DND-41 (cell line): Measurements from ENCODE around the gene CRK.

Experiments used
- ATAC-seq: fragments of 200-7000 bp; cut with Tn5 transposase; 3 replicates; pipeline ENCODE4 v1.9.1; 2021; ENCODE audit warnings: low read depth; ENCODE audit not compliant: insufficient read depth
- DNase-seq: peaks from one replicate; pipeline ENCODE4 v3.0.0-alpha.2; 2020
- H2AFZ ChIP-seq: 2 replicates; pipeline ENCODE4 v1.6.0; 2012; ENCODE audit warnings: low read depth, low read length
- H3K27ac ChIP-seq: 2 replicates; pipeline ENCODE4 v1.5.1; 2012; ENCODE audit warnings: low read length, inconsistent platforms
- H3K27me3 ChIP-seq: fragments of 200-600 bp; sonication (generic); 2 replicates; pipeline ENCODE4 v1.6.0; 2012; ENCODE audit warnings: low read length, mild to moderate bottlenecking, inconsistent platforms; ENCODE audit not compliant: insufficient read depth, poor library complexity
- H3K36me3 ChIP-seq: 2 replicates; pipeline ENCODE4 v1.5.1; 2012; ENCODE audit warnings: low read length, inconsistent platforms; ENCODE audit not compliant: insufficient read depth
- H3K4me1 ChIP-seq: 2 replicates; pipeline ENCODE4 v1.5.1; 2012; ENCODE audit warnings: mild to moderate bottlenecking, low read length; ENCODE audit not compliant: insufficient read depth
- H3K4me2 ChIP-seq: 2 replicates; pipeline ENCODE4 v1.6.0; 2012; ENCODE audit warnings: mild to moderate bottlenecking, moderate library complexity, low read length, inconsistent platforms; ENCODE audit not compliant: insufficient read depth
- H3K4me3 ChIP-seq, 2 experiments: fragments of 200-600 bp in 1 of 2; shearing (Covaris generic) in 1 of 2; 2 replicates each; pipeline ENCODE4 v1.5.1; 2012 to 2016; ENCODE audit warnings: inconsistent platforms in 2 of 2, low read length in 2 of 2, mild to moderate bottlenecking in 2 of 2, low read depth in 1 of 2, moderate library complexity in 1 of 2
- H3K79me2 ChIP-seq: 2 replicates; pipeline ENCODE4 v1.6.0; 2012; ENCODE audit warnings: low read length, inconsistent platforms; ENCODE audit not compliant: insufficient read depth
- H3K9ac ChIP-seq: 2 replicates; pipeline ENCODE4 v1.6.0; 2012; ENCODE audit warnings: low read depth, mild to moderate bottlenecking, inconsistent platforms, low read length, moderate library complexity
- H3K9me3 ChIP-seq: 2 replicates; pipeline ENCODE4 v1.5.1; 2012; ENCODE audit warnings: low read length, moderate library complexity, mild to moderate bottlenecking, inconsistent platforms; ENCODE audit not compliant: insufficient read depth, severe bottlenecking
- H4K20me1 ChIP-seq: 2 replicates; pipeline ENCODE4 v1.6.0; 2012; ENCODE audit warnings: low read length; ENCODE audit not compliant: insufficient read depth
- CTCF ChIP-seq: IDR thresholded peaks from 2 replicates; pipeline ENCODE4 v1.5.1; 2012; ENCODE audit warnings: borderline replicate concordance, low read length, moderate library complexity, mild to moderate bottlenecking; ENCODE audit not compliant: poor library complexity, severe bottlenecking; ENCODE audit errors: extremely low read depth
- EZH2 ChIP-seq: IDR thresholded peaks from 3 replicates; pipeline ENCODE4 v1.6.1; 2012; ENCODE audit warnings: borderline replicate concordance, low read depth, mild to moderate bottlenecking, moderate library complexity, low read length, inconsistent platforms; ENCODE audit not compliant: severe bottlenecking

The CRK gene

GRCh38 chr17:1494203-1494602 is 38.2 kb upstream of the CRK start:
- Histone ChIP-seq H3K9me3 (no peaks in the 10 kb centered on the region), H2AFZ (no peak overlapping the region), H3K4me1 (peaks cover 18% of the 10 kb centered on the region), H3K27ac (no peak overlapping the region), H3K4me3 (no peak overlapping the region), H3K4me2 (no peak overlapping the region), H3K79me2 (no peaks in the 10 kb centered on the region), H3K36me3 (peaks cover 30% of the 10 kb centered on the region), H4K20me1 (peaks cover 13% of the 10 kb centered on the region), H3K27me3 (no peaks in the 10 kb centered on the region), H3K9ac (no peak overlapping the region)
- ATAC-seq (no peak), DNase-seq (no peak)
- TF ChIP-seq EZH2 (no peak), CTCF (no peak)

- Histone ChIP-seq H3K27ac (no peak overlapping the region), H3K4me2 (no peak overlapping the region), H3K4me3 (no peak overlapping the region), H3K9me3 (no peaks in the 10 kb centered on the region), H3K36me3 (peaks cover 30% of the 10 kb centered on the region), H2AFZ (no peak overlapping the region), H3K79me2 (no peaks in the 10 kb centered on the region), H3K9ac (no peak overlapping the region), H3K27me3 (peaks cover 3% of the 10 kb centered on the region), H3K4me1 (peaks cover 22% of the 10 kb centered on the region), H4K20me1 (peaks cover 18% of the 10 kb centered on the region)
- no peak for TF ChIP-seq CTCF
- TF ChIP-seq EZH2 = no peak
- ATAC-seq (no peak), DNase-seq (no peak)
Observed at GRCh38 chr17:1493291-1493980, 37.4 kb upstream of the CRK start.

GRCh38 chr17:1492249-1493206 is 36.5 kb upstream of the CRK start, which contains the start of gene MYO1C:
TSS of gene MYO1C (minus strand) at chr17:1492686. CDS start at chr17:1492487, 199 bp downstream.
- no peak for TF ChIP-seq CTCF
- no peak for TF ChIP-seq EZH2
- peak within 1 kb of the TSS in 1 of 2 experiments; percentile 71; a peak in 2 of 4 replicates for H3K4me3 ChIP-seq
- peak within 1 kb of the TSS; percentile 94 for H3K4me2 ChIP-seq
- H3K4me1 ChIP-seq = peaks cover 31% of the 10 kb centered on the region
- DNase-seq (no peak), ATAC-seq (no peak)
- 0 out of 2 replicates have a peak within 1 kb of the TSS, but pooled peaks have one; percentile 30 for H2AFZ ChIP-seq
- H4K20me1 ChIP-seq = peaks cover 21% of the 10 kb centered on the region
- peaks cover 28% of the 10 kb centered on the region for H3K36me3 ChIP-seq
- H3K9ac ChIP-seq = peak within 1 kb of the TSS; percentile 68
- H3K79me2 ChIP-seq = no peaks in the 10 kb centered on the region
- H3K27me3 ChIP-seq = peaks cover 5% of the 10 kb centered on the region
- H3K9me3 ChIP-seq = no peaks in the 10 kb centered on the region
- no peak within 1 kb of the TSS for H3K27ac ChIP-seq
